ENCODE data around the gene SUPT5H. TPM values are rescaled to one million over a fixed set of nuclear protein-coding genes. Genes with fewer than 3 reads are reported as not detected.

The SUPT5H gene
- total RNA-seq, 2 experiments from 2014 or later = 173 to 176 TPM

GRCh38 chr19:39518975-39519374 lies 73.6 kb downstream of the SUPT5H start:
- no peak for ATAC-seq (ENCODE audit: low read depth)
- H3K4me1 Mint-ChIP-seq = peaks cover 9% of the 10 kb centered on the region
- H3K27ac Mint-ChIP-seq = no peak overlapping the region
- no peak overlapping the region for H3K4me3 Mint-ChIP-seq
- peaks cover 41% of the 10 kb centered on the region for H3K27me3 Mint-ChIP-seq
- POLR2A ChIA-PET = interaction anchor here (1.5 kb wide), 1 partner anchor 12 kb away, joined by 3 read pairs; no protein-coding TSS in a partner anchor
- H3K36me3 Mint-ChIP-seq = peaks cover 1% of the 10 kb centered on the region
- no peak for DNase-seq
- no peaks in the 10 kb centered on the region for H3K9me3 Mint-ChIP-seq

GRCh38 chr19:39520541-39521484 lies 75.4 kb downstream of the SUPT5H start:
- Mint-ChIP-seq H3K36me3 (no peaks in the 10 kb centered on the region), H3K27ac (no peak overlapping the region), H3K4me3 (no peak overlapping the region), H3K9me3 (no peaks in the 10 kb centered on the region), H3K4me1 (peaks cover 4% of the 10 kb centered on the region), H3K27me3 (peaks cover 23% of the 10 kb centered on the region)
- ATAC-seq (ENCODE audit: low read depth) (no peak), DNase-seq (no peak)
- POLR2A ChIA-PET = no interaction called here

GRCh38 chr19:39524495-39524894 lies 79.1 kb downstream of the SUPT5H start:
- DNase-seq (no peak), ATAC-seq (ENCODE audit: low read depth) (no peak)
- Mint-ChIP-seq H3K36me3 (peaks cover 5% of the 10 kb centered on the region), H3K27ac (no peak overlapping the region), H3K27me3 (no peaks in the 10 kb centered on the region), H3K4me3 (no peak overlapping the region), H3K4me1 (no peaks in the 10 kb centered on the region), H3K9me3 (no peaks in the 10 kb centered on the region)
- POLR2A ChIA-PET = interaction anchor here (0.7 kb wide), 1 partner anchor 18 kb away, joined by 4 read pairs; no protein-coding TSS in a partner anchor

- H3K27ac Mint-ChIP-seq = no peak overlapping the region
- H3K9me3 Mint-ChIP-seq = no peaks in the 10 kb centered on the region
- no peak for ATAC-seq (ENCODE audit: low read depth)
- H3K4me1 Mint-ChIP-seq = no peaks in the 10 kb centered on the region
- H3K27me3 Mint-ChIP-seq = no peaks in the 10 kb centered on the region
- no peak overlapping the region for H3K4me3 Mint-ChIP-seq
- peaks cover 5% of the 10 kb centered on the region for H3K36me3 Mint-ChIP-seq
- POLR2A ChIA-PET = interaction anchor here (0.7 kb wide), 1 partner anchor 18 kb away, joined by 4 read pairs; no protein-coding TSS in a partner anchor
- DNase-seq = no peak
These were observed 79.8 kb downstream of the SUPT5H start for GRCh38 chr19:39525205-39525604.

Small RNA genes within 50 kb of the gene (microRNA-seq; reads per million reads assigned to microRNA genes)
- not detected for gene MIR4530

Other genes with a start within 250 kb of the SUPT5H start
- gene NCCRP1, start 248.6 kb upstream of the SUPT5H start, total RNA-seq = not detected
- not detected for gene SYCN, start 241.3 kb upstream of the SUPT5H start, total RNA-seq
- gene IFNL3, start 200.6 kb upstream of the SUPT5H start, total RNA-seq = not detected
- gene IFNL4, start 196.7 kb upstream of the SUPT5H start, total RNA-seq = not detected
- not detected for gene IFNL2, start 177.2 kb upstream of the SUPT5H start, total RNA-seq
- gene IFNL1, start 149.2 kb upstream of the SUPT5H start, total RNA-seq = not detected
- 1 to 10 TPM; 9.2 to 9.4 TPM for gene LRFN1, start 124.7 kb upstream of the SUPT5H start, total RNA-seq
- gene GMFG, start 109.5 kb upstream of the SUPT5H start, total RNA-seq = 100 to 1,000 TPM; 428 to 433 TPM
- gene SAMD4B, start 103.2 kb upstream of the SUPT5H start, total RNA-seq = 10 to 100 TPM; 47.8 to 51.3 TPM
- gene PAF1, start 54.5 kb upstream of the SUPT5H start, total RNA-seq = 10 to 100 TPM; 40.7 to 47.0 TPM
- gene MED29, start 54.2 kb upstream of the SUPT5H start, total RNA-seq = 10 to 100 TPM; 39.0 to 40.7 TPM
- 100 to 1,000 TPM; 102 to 107 TPM for gene ZFP36, start 38.7 kb upstream of the SUPT5H start, total RNA-seq
- gene PLEKHG2, start 32.9 kb upstream of the SUPT5H start, total RNA-seq = 10 to 100 TPM; 65.7 to 65.9 TPM
- gene RPS16, start 9.6 kb upstream of the SUPT5H start, total RNA-seq = 1,000 to 10,000 TPM; 2,294 to 2,369 TPM
- 10 to 100 TPM; 42.8 to 46.8 TPM for gene TIMM50, start 35.3 kb downstream of the SUPT5H start, total RNA-seq
- under 1 TPM; 0.19 to 0.23 TPM for gene DLL3, start 53.4 kb downstream of the SUPT5H start, total RNA-seq
- gene SELENOV, start 69.6 kb downstream of the SUPT5H start, total RNA-seq = not detected
- gene EID2B, start 87.3 kb downstream of the SUPT5H start, total RNA-seq = 1 to 10 TPM; 6.3 to 7.0 TPM
- gene EID2, start 94.6 kb downstream of the SUPT5H start, total RNA-seq = 10 to 100 TPM; 17.5 to 20.7 TPM
- not detected for gene LGALS13, start 156.9 kb downstream of the SUPT5H start, total RNA-seq
- not detected for gene LGALS16, start 210.3 kb downstream of the SUPT5H start, total RNA-seq

All from activated naive CD8-positive, alpha-beta T cell treated with anti-CD3 and anti-CD28 coated beads, Interleukin-2, amount 10 ng/mL, durations not matched to agents 7 days and 5 days (primary cell).